IMR-90 (cell line): ENCODE data around the gene PRSS12. TPM values are rescaled to one million over a fixed set of nuclear protein-coding genes. Genes with fewer than 3 reads are reported as not detected.
A peak's percentile ranks its signal among the peaks of the same experiment; 100 is the strongest.

Experiments used
- ATAC-seq: fragments of 200-7000 bp; cut with Tn5 transposase; 2 replicates; pipeline ENCODE4 v1.9.1; 2020; ENCODE audit warnings: low read depth, mild to moderate bottlenecking, moderate library complexity
- BruUV-seq: library from RNA; stranded (reverse); fragments of 400-500 nt; replicated peaks from 2 replicates; lab custom pipeline; 2021; lab: Mats Ljungman, UMichigan
- CTCF ChIA-PET: fragments of 300-600 bp; formaldehyde crosslinking; extraction: SDS; loops from one replicate; lab custom pipeline; 2021; ENCODE audit warnings: antibody characterized with exemption; lab: Yijun Ruan, JAX
- POLR2A ChIA-PET: fragments of 300-600 bp; sonication (Branson Sonifier 250); formaldehyde crosslinking; loops from one replicate; lab custom pipeline; 2022; ENCODE audit warnings: antibody characterized with exemption; ENCODE audit not compliant: unreplicated experiment; lab: Charles Lee
- DNase-seq: peaks from one replicate; pipeline ENCODE4 v3.0.0; 2013
- H2AFZ ChIP-seq: replicated peaks from 2 replicates; pipeline ENCODE3; 2013; ENCODE audit warnings: low read length, mild to moderate bottlenecking; ENCODE audit not compliant: poor library complexity
- H2AK5ac ChIP-seq: 2 replicates; pipeline ENCODE4 v1.6.1; 2013; ENCODE audit warnings: low read depth, low read length, inconsistent platforms
- H2AK9ac ChIP-seq: replicated peaks from 2 replicates; pipeline ENCODE3; 2013; ENCODE audit warnings: mild to moderate bottlenecking, low read depth, low read length, moderate library complexity; ENCODE audit not compliant: poor library complexity
- H2BK120ac ChIP-seq: 2 replicates; pipeline ENCODE4 v1.6.1; 2013; ENCODE audit warnings: low read depth, low read length, inconsistent platforms
- H2BK15ac ChIP-seq: 3 replicates; pipeline ENCODE4 v1.6.1; 2013; ENCODE audit warnings: low read depth, low read length, inconsistent platforms
- H2BK20ac ChIP-seq: 2 replicates; pipeline ENCODE4 v1.6.1; 2013; ENCODE audit warnings: low read depth, mild to moderate bottlenecking, inconsistent platforms, low read length, moderate library complexity
- H2BK5ac ChIP-seq: 2 replicates; pipeline ENCODE4 v1.6.1; 2013; ENCODE audit warnings: mild to moderate bottlenecking, low read depth, low read length, inconsistent platforms; ENCODE audit not compliant: poor library complexity, severe bottlenecking
- H3K14ac ChIP-seq: replicated peaks from 2 replicates; pipeline ENCODE4 v1.6.1; 2013; ENCODE audit warnings: low read depth, low read length, inconsistent platforms
- H3K18ac ChIP-seq: 2 replicates; pipeline ENCODE4 v1.6.1; 2013; ENCODE audit warnings: low read depth, low read length, control low read depth
- H3K23ac ChIP-seq: 2 replicates; pipeline ENCODE4 v1.6.1; 2013; ENCODE audit warnings: low read depth, low read length, inconsistent platforms
- H3K27ac ChIP-seq: 2 replicates; pipeline ENCODE4 v1.5.1; 2013; ENCODE audit warnings: mild to moderate bottlenecking, control low read depth, low read length; ENCODE audit not compliant: insufficient read depth
- H3K27me3 ChIP-seq: 2 replicates; pipeline ENCODE4 v1.6.1; 2013; ENCODE audit warnings: low read length; ENCODE audit not compliant: control insufficient read depth, insufficient read depth
- H3K36me3 ChIP-seq: 2 replicates; pipeline ENCODE4 v1.6.1; 2013; ENCODE audit warnings: low read length, mixed read lengths; ENCODE audit not compliant: control insufficient read depth, insufficient read depth
- H3K4ac ChIP-seq: 2 replicates; pipeline ENCODE4 v1.6.1; 2013; ENCODE audit warnings: low read depth, low read length, inconsistent platforms
- H3K4me1 ChIP-seq: 2 replicates; pipeline ENCODE4 v1.6.1; 2013; ENCODE audit warnings: low read length, mixed read lengths; ENCODE audit not compliant: control insufficient read depth, insufficient read depth
- H3K4me2 ChIP-seq: 2 replicates; pipeline ENCODE4 v1.6.1; 2013; ENCODE audit warnings: low read depth, mild to moderate bottlenecking, control low read depth, low read length, moderate library complexity
- H3K4me3 ChIP-seq: 2 replicates; pipeline ENCODE4 v1.5.1; 2013; ENCODE audit warnings: low read depth, mild to moderate bottlenecking, control low read depth, low read length, moderate library complexity; ENCODE audit not compliant: insufficient read depth
- H3K56ac ChIP-seq: 2 replicates; pipeline ENCODE4 v1.6.1; 2013; ENCODE audit warnings: low read length, inconsistent platforms; ENCODE audit not compliant: insufficient read depth; ENCODE audit errors: extremely low read depth
- H3K79me1 ChIP-seq, 2 experiments: 2 replicates each; pipeline ENCODE4 v1.6.1; 2013; ENCODE audit warnings: low read length in 2 of 2, inconsistent platforms in 1 of 2, low read depth in 1 of 2
- H3K9ac ChIP-seq: 2 replicates; pipeline ENCODE4 v1.6.1; 2013; ENCODE audit warnings: low read depth, low read length, control low read depth
- H3K9me1 ChIP-seq: 2 replicates; pipeline ENCODE4 v1.6.1; 2013; ENCODE audit warnings: low read length, inconsistent platforms; ENCODE audit not compliant: insufficient read depth
- H3K9me3 ChIP-seq: 2 replicates; pipeline ENCODE4 v1.6.1; 2013; ENCODE audit warnings: low read length; ENCODE audit not compliant: control insufficient read depth, insufficient read depth
- H4K20me1 ChIP-seq: 2 replicates; pipeline ENCODE4 v1.6.1; 2013; ENCODE audit warnings: low read length, inconsistent platforms; ENCODE audit not compliant: insufficient read depth
- H4K5ac ChIP-seq: 2 replicates; pipeline ENCODE4 v1.6.1; 2013; ENCODE audit warnings: mild to moderate bottlenecking, low read depth, low read length, control low read depth
- H4K8ac ChIP-seq, 2 experiments: 2 replicates each; pipeline ENCODE4 v1.6.1; 2013; ENCODE audit warnings: low read depth in 2 of 2, low read length in 2 of 2, control low read depth in 1 of 2, inconsistent platforms in 1 of 2
- H4K91ac ChIP-seq: 2 replicates; pipeline ENCODE4 v1.6.1; 2013; ENCODE audit warnings: low read depth, low read length, inconsistent platforms; ENCODE audit not compliant: insufficient read depth
- CEBPB ChIP-seq: IDR thresholded peaks from 2 replicates; pipeline ENCODE4 v1.6.1; 2012; ENCODE audit warnings: low read depth, low read length, improper control_type of control experiment
- CHD1 ChIP-seq: IDR thresholded peaks from 2 replicates; pipeline ENCODE4 v1.6.1; 2012; ENCODE audit warnings: low read depth, low read length, improper control_type of control experiment
- ELK1 ChIP-seq: fragments of 150-350 bp; IDR thresholded peaks from 2 replicates; pipeline ENCODE4 v1.6.1; 2016; ENCODE audit warnings: low read depth, mild to moderate bottlenecking, low read length, moderate library complexity, borderline replicate concordance
- FOS ChIP-seq: fragments of 150-350 bp; IDR thresholded peaks from 2 replicates; pipeline ENCODE4 v1.6.1; 2016; ENCODE audit warnings: low read depth, low read length
- MAFK ChIP-seq: IDR thresholded peaks from 2 replicates; pipeline ENCODE4 v1.6.1; 2012; ENCODE audit warnings: low read depth, low read length, improper control_type of control experiment
- MAZ ChIP-seq: IDR thresholded peaks from 2 replicates; pipeline ENCODE4 v1.6.1; 2012; ENCODE audit warnings: low read depth, mild to moderate bottlenecking, low read length, improper control_type of control experiment, moderate library complexity, borderline replicate concordance
- MXI1 ChIP-seq: IDR thresholded peaks from 2 replicates; pipeline ENCODE4 v1.6.1; 2012; ENCODE audit warnings: low read depth, mild to moderate bottlenecking, low read length, moderate library complexity, borderline replicate concordance
- RAD21 ChIP-seq: IDR thresholded peaks from 2 replicates; pipeline ENCODE4 v1.6.1; 2012; ENCODE audit warnings: low read length, improper control_type of control experiment
- RCOR1 ChIP-seq: IDR thresholded peaks from 2 replicates; pipeline ENCODE4 v1.6.1; 2012; ENCODE audit warnings: mild to moderate bottlenecking, low read length, improper control_type of control experiment; ENCODE audit not compliant: insufficient replicate concordance
- RFX5 ChIP-seq: IDR thresholded peaks from 2 replicates; pipeline ENCODE4 v1.8.0; 2012; ENCODE audit warnings: low read depth, mild to moderate bottlenecking, low read length, moderate library complexity
- USF2 ChIP-seq: fragments of 150-350 bp; IDR thresholded peaks from 2 replicates; pipeline ENCODE4 v1.6.1; 2017; ENCODE audit warnings: mild to moderate bottlenecking, antibody characterized with exemption, low read length, low read depth
- WGBS, 2 experiments: methylation state at CpG; one replicate each; pipeline versions ENCODE4 v1.1.5 to v1.1.7; 2013; ENCODE audit warnings: missing lambda C conversion rate in 2 of 2; ENCODE audit not compliant: insufficient read length in 1 of 2; ENCODE audit errors: extremely low coverage in 2 of 2; 5-methylcytosine and 5-hydroxymethylcytosine counted together
- dilution Hi-C: fragments of 300-500 bp; cut with HindIII; formaldehyde crosslinking; loops from one replicate; pipeline ENCODE4 v1.14.3; 2018; ENCODE audit warnings: low sequenced_read_pairs; ENCODE audit not compliant: unreplicated experiment
- in situ Hi-C: fragments of 300-500 bp; cut with MboI; formaldehyde crosslinking; loops from 3 replicates; pipeline ENCODE4 v1.14.3; 2019; ENCODE audit warnings: low sequenced_read_pairs, inconsistent platforms, mixed read lengths
- intact Hi-C: fragments of 100-400 bp; cut with micrococcal nuclease; formaldehyde crosslinking; loops from 2 replicates; pipeline ENCODE4 v1.10.0; 2022
- polyA plus RNA-seq, 3 experiments: library from polyadenylated mRNA; depleted of rRNA; stranded (reverse); fragments of >200 nt; gene quantifications; 2 replicates each; pipeline ENCODE4 v1.2.3, GENCODE V29; 2012; ENCODE audit warnings: low replicate concordance in 1 of 3
- total RNA-seq: library from RNA; depleted of rRNA; stranded (reverse); fragments of >200 nt; gene quantifications from 2 replicates; pipeline ENCODE4 v1.2.3, GENCODE V29; 2012
- TF ChIP-seq, protein P1 (sequence below): conservative IDR thresholded peaks from 2 replicates; pipeline ENCODE4 v1.5.1; 2012; ENCODE audit warnings: mild to moderate bottlenecking, low read depth, low read length, improper control_type of control experiment

Gene PRSS12
- total and polyA plus RNA-seq, 2 of the 4 experiments (the other 2 are of a cell fraction), result 51.1 to 71.5 TPM

GRCh38 chr4:118278473-118279274 lies 74.1 kb downstream of the PRSS12 start:
- Histone ChIP-seq H4K8ac (peak overlapping the region; percentile 83 to 90), H4K5ac (peak overlapping the region; percentile 51), H2BK5ac (peak overlapping the region; percentile 76), H3K4ac (peak overlapping the region; percentile 90), H3K9me1 (no peaks in the 10 kb centered on the region), H4K91ac (peak overlapping the region; percentile 89), H2BK15ac (peak overlapping the region; percentile 5; the same call in 1 of the 3 replicates), H3K36me3 (peaks cover 7% of the 10 kb centered on the region), H2AK9ac (peak overlapping the region; percentile 93), H3K4me2 (peak overlapping the region; percentile 61), H3K27me3 (no peaks in the 10 kb centered on the region), H3K14ac (peak overlapping the region; percentile 94), H3K18ac (peak overlapping the region; percentile 58), H4K20me1 (peaks cover 14% of the 10 kb centered on the region; the same call in 1 of the 2 replicates), H3K9me3 (no peaks in the 10 kb centered on the region), H3K4me3 (peak overlapping the region; percentile 72), H2BK20ac (no peak overlapping the region), H3K9ac (peak overlapping the region; percentile 92), H2BK120ac (peak overlapping the region; percentile 31), H3K23ac (peak overlapping the region; percentile 91), H2AFZ (peak overlapping the region; percentile 81), H3K4me1 (peaks cover 8% of the 10 kb centered on the region), H3K79me1 (peaks cover 11 to 16% of the 10 kb centered on the region in 2 experiments; a peak in 3 of 4 replicates), H3K27ac (peak overlapping the region; percentile 71), H3K56ac (peak overlapping the region; percentile 86), H2AK5ac (peak overlapping the region; percentile 86)
- no TSS peak for BruUV-seq
- ChIA-PET CTCF (interaction anchor here (0.6 to 1.1 kb wide), 2 partner anchors 74 to 89 kb away, joined by 4 read pairs; partner anchors contain the start of gene PRSS12), POLR2A (no interaction called here)
- DNase-seq (peak; percentile 88), ATAC-seq (peak; percentile 87)
- 0% methylated on average over 16 of the region's 56 CpGs; no CpG with 5 or more reads in 1 of the 2 experiments for WGBS, 2 experiments
- dilution Hi-C loops, result no loop called here
- in situ Hi-C loops, result loop anchor here (25.0 kb wide), 1 partner anchor 234 kb away; no protein-coding TSS in a partner anchor
- intact Hi-C loops, result loop anchor here (2.0 kb wide), 1 partner anchor 1144 kb away; no protein-coding TSS in a partner anchor
- no peak for TF ChIP-seq CHD1
- TF ChIP-seq MXI1, result peak; percentile 90; the same call in 1 of the 2 replicates
- no peak for TF ChIP-seq ELK1
- TF ChIP-seq RAD21, result no peak
- peak; percentile 85; the same call in 1 of the 2 replicates for TF ChIP-seq MAZ
- peak; percentile 16 for TF ChIP-seq RCOR1
- TF ChIP-seq, protein P1, sequence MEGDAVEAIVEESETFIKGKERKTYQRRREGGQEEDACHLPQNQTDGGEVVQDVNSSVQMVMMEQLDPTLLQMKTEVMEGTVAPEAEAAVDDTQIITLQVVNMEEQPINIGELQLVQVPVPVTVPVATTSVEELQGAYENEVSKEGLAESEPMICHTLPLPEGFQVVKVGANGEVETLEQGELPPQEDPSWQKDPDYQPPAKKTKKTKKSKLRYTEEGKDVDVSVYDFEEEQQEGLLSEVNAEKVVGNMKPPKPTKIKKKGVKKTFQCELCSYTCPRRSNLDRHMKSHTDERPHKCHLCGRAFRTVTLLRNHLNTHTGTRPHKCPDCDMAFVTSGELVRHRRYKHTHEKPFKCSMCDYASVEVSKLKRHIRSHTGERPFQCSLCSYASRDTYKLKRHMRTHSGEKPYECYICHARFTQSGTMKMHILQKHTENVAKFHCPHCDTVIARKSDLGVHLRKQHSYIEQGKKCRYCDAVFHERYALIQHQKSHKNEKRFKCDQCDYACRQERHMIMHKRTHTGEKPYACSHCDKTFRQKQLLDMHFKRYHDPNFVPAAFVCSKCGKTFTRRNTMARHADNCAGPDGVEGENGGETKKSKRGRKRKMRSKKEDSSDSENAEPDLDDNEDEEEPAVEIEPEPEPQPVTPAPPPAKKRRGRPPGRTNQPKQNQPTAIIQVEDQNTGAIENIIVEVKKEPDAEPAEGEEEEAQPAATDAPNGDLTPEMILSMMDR, result no peak
- TF ChIP-seq CEBPB, result no peak
- 0 out of 2 replicates have a peak, but pooled peaks have one; percentile 10 for TF ChIP-seq FOS
- TF ChIP-seq RFX5, result no peak; the same call in 1 of the 2 replicates
- TF ChIP-seq MAFK, result no peak
- TF ChIP-seq USF2, result peak; percentile 69
